DOHH2 (cell line): ENCODE measurements around the gene CDH12.
"Not testable (repeated sequence)": the region's sequence is repeated elsewhere in the genome, so short reads cannot be mapped to it uniquely, and the experiment has no call there.

Experiments used
- H3F3A ChIP-seq: fragments of 200-600 bp; sonication (generic), shearing (Covaris generic); 2 replicates; pipeline ENCODE4 v1.6.0; 2016; ENCODE audit warnings: antibody characterized with exemption, mild to moderate bottlenecking; ENCODE audit not compliant: control insufficient read depth, insufficient read depth
- H3K27ac ChIP-seq: fragments of 200-600 bp; sonication (generic); 2 replicates; pipeline ENCODE4 v1.5.1; 2014; ENCODE audit warnings: low read depth, mild to moderate bottlenecking, low read length, moderate library complexity
- H3K27me3 ChIP-seq: fragments of 200-600 bp; sonication (generic); 2 replicates; pipeline ENCODE4 v1.6.1; 2014; ENCODE audit warnings: mild to moderate bottlenecking, low read length, mixed read lengths; ENCODE audit not compliant: control insufficient read depth
- H3K36me3 ChIP-seq: fragments of 200-600 bp; sonication (generic); 2 replicates; pipeline ENCODE4 v1.6.1; 2014; ENCODE audit warnings: mild to moderate bottlenecking, low read length, moderate library complexity, mixed read lengths; ENCODE audit not compliant: control insufficient read depth
- H3K4me1 ChIP-seq: fragments of 200-600 bp; sonication (generic); 2 replicates; pipeline ENCODE4 v1.6.1; 2014; ENCODE audit warnings: mild to moderate bottlenecking, low read length, mixed read lengths; ENCODE audit not compliant: control insufficient read depth
- H3K4me2 ChIP-seq: fragments of 200-600 bp; sonication (generic); 2 replicates; pipeline ENCODE4 v1.6.0; 2014; ENCODE audit warnings: mild to moderate bottlenecking, low read length, moderate library complexity
- H3K4me3 ChIP-seq: fragments of 200-600 bp; sonication (generic); 2 replicates; pipeline ENCODE4 v1.5.1; 2014; ENCODE audit warnings: mild to moderate bottlenecking, low read length, mixed read lengths
- H3K79me2 ChIP-seq: fragments of 200-600 bp; sonication (generic); 2 replicates; pipeline ENCODE4 v1.6.1; 2014; ENCODE audit warnings: mild to moderate bottlenecking, low read length, mixed read lengths; ENCODE audit not compliant: control insufficient read depth
- H3K9me2 ChIP-seq: fragments of 200-600 bp; sonication (generic); replicated peaks from 2 replicates; pipeline ENCODE4 v1.6.1; 2014; ENCODE audit warnings: mild to moderate bottlenecking, low read length, mixed read lengths; ENCODE audit not compliant: control insufficient read depth
- H3K9me3 ChIP-seq: fragments of 200-600 bp; sonication (generic); 2 replicates; pipeline ENCODE4 v1.6.1; 2014; ENCODE audit warnings: antibody characterized with exemption, low read length, mixed read lengths; ENCODE audit not compliant: control insufficient read depth, insufficient read depth
- H4K20me1 ChIP-seq: fragments of 200-600 bp; sonication (generic); 2 replicates; pipeline ENCODE4 v1.6.0; 2014; ENCODE audit warnings: low read depth, mild to moderate bottlenecking, antibody characterized with exemption, low read length, moderate library complexity; ENCODE audit not compliant: control insufficient read depth, insufficient read depth
- EZH2phosphoT487 ChIP-seq: fragments of 200-600 bp; sonication (generic); IDR thresholded peaks from 2 replicates; pipeline ENCODE4 v1.6.1; 2017; ENCODE audit warnings: borderline replicate concordance, mild to moderate bottlenecking, antibody characterized with exemption, low read length, moderate library complexity, mixed read lengths
- TF ChIP-seq, protein P1 (sequence below): fragments of 200-600 bp; sonication (generic); IDR thresholded peaks from one replicate; pipeline ENCODE4 v1.5.1; 2014; ENCODE audit warnings: antibody characterized with exemption, mild to moderate bottlenecking, low read depth, low read length; ENCODE audit not compliant: poor library complexity, severe bottlenecking

CDH12 gene

GRCh38 chr5:22329683-22330082 lies 523.5 kb downstream of the CDH12 start:
- no peak overlapping the region for H3K4me3 ChIP-seq
- H4K20me1 ChIP-seq = no peaks in the 10 kb centered on the region
- no peaks in the 10 kb centered on the region for H3K27me3 ChIP-seq
- no peak overlapping the region for H3K4me2 ChIP-seq
- no peaks in the 10 kb centered on the region for H3K9me2 ChIP-seq
- H3F3A ChIP-seq = no peaks in the 10 kb centered on the region
- H3K27ac ChIP-seq = no peak overlapping the region
- no peaks in the 10 kb centered on the region for H3K36me3 ChIP-seq
- H3K4me1 ChIP-seq = no peaks in the 10 kb centered on the region
- no peaks in the 10 kb centered on the region for H3K79me2 ChIP-seq
- TF ChIP-seq, protein P1, sequence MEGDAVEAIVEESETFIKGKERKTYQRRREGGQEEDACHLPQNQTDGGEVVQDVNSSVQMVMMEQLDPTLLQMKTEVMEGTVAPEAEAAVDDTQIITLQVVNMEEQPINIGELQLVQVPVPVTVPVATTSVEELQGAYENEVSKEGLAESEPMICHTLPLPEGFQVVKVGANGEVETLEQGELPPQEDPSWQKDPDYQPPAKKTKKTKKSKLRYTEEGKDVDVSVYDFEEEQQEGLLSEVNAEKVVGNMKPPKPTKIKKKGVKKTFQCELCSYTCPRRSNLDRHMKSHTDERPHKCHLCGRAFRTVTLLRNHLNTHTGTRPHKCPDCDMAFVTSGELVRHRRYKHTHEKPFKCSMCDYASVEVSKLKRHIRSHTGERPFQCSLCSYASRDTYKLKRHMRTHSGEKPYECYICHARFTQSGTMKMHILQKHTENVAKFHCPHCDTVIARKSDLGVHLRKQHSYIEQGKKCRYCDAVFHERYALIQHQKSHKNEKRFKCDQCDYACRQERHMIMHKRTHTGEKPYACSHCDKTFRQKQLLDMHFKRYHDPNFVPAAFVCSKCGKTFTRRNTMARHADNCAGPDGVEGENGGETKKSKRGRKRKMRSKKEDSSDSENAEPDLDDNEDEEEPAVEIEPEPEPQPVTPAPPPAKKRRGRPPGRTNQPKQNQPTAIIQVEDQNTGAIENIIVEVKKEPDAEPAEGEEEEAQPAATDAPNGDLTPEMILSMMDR = no peak
- no peak for TF ChIP-seq EZH2phosphoT487
- H3K9me3 ChIP-seq = no peaks in the 10 kb centered on the region

DNA sequence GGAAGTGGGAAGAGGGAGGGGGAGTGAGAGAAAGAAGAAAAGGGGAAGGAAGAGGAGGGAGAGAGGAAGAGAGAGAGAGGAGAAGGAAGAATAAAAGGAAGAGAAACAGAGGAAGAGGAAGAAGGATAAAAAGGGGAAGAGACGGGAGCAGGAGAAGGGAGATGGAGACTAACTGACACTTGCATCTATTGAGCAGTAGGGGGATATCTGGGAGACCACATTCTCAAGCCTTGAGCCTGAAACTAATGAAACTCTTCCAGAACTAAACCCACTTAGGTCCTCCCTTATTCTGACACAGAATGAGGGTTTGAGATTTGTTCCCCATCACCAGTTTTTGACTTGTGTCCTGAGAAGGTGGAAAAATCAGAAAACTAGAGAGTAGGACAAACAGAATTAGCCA lies 533.3 kb downstream of the CDH12 start:
- Histone ChIP-seq H3K79me2 (no peaks in the 10 kb centered on the region), H3K27me3 (no peaks in the 10 kb centered on the region), H4K20me1 (no peaks in the 10 kb centered on the region), H3K4me1 (no peaks in the 10 kb centered on the region), H3K36me3 (no peaks in the 10 kb centered on the region), H3K9me3 (no peaks in the 10 kb centered on the region), H3K4me3 (no peak overlapping the region), H3K9me2 (no peaks in the 10 kb centered on the region), H3K27ac (no peak overlapping the region), H3K4me2 (no peak overlapping the region), H3F3A (no peaks in the 10 kb centered on the region)
- TF ChIP-seq, protein P1 = no peak
- no peak for TF ChIP-seq EZH2phosphoT487

DNA sequence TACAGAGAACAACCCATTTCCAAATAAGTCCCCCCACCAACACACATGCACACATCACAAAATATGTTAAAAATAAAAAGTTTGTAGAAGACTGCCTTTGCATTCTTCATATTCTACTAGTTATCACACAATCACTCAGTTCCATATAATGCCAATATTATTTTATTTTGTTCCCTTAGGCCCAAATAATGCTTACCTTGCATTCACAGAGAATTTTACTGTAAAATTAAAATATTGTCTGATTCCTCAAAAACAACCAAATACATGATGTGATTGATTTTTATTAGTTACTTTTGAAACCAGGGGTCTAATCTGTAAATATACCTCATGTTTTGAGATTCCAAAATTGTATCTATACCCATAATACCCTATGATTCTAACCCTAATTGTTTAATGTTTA lies 536.9 kb downstream of the CDH12 start:
- H3K4me3 ChIP-seq = no peak overlapping the region
- TF ChIP-seq, protein P1 = no peak
- TF ChIP-seq EZH2phosphoT487 = no peak

GRCh38 chr5:22315052-22315451 lies 538.1 kb downstream of the CDH12 start:
- H3K4me1 ChIP-seq, H3K36me3 ChIP-seq, H3K4me3 ChIP-seq, H3F3A ChIP-seq, H3K9me3 ChIP-seq, H3K27me3 ChIP-seq, H3K79me2 ChIP-seq, H3K9me2 ChIP-seq, H3K4me2 ChIP-seq, H3K27ac ChIP-seq, H4K20me1 ChIP-seq: not testable (repeated sequence)

More for the DNA sequence above, 536.9 kb downstream of the CDH12 start:
- Histone ChIP-seq H3K4me1 (no peaks in the 10 kb centered on the region), H3K79me2 (no peaks in the 10 kb centered on the region), H3K27ac (no peak overlapping the region), H4K20me1 (no peaks in the 10 kb centered on the region), H3K9me2 (no peaks in the 10 kb centered on the region), H3F3A (no peaks in the 10 kb centered on the region), H3K36me3 (no peaks in the 10 kb centered on the region), H3K9me3 (no peaks in the 10 kb centered on the region), H3K4me2 (no peak overlapping the region), H3K27me3 (no peaks in the 10 kb centered on the region)
